Muscle layer of colon (tissue), 2 donors: Measurements from ENCODE around the gene TSEN34.
"Not testable (repeated sequence)": the region's sequence is repeated elsewhere in the genome, so short reads cannot be mapped to it uniquely, and the experiment has no call there.

Source experiments
- H3K27ac ChIP-seq: one replicate; pipeline ENCODE4 v1.7.0; 2013; ENCODE audit warnings: low read depth, mild to moderate bottlenecking, low read length, moderate library complexity
- H3K27me3 ChIP-seq, 2 donors: one replicate each; pipeline ENCODE4 v1.7.0; 2013; ENCODE audit warnings: low read length in 2 of 2, mild to moderate bottlenecking in 2 of 2; ENCODE audit not compliant: insufficient read depth in 2 of 2, control insufficient read depth in 1 of 2
- H3K36me3 ChIP-seq: one replicate; pipeline ENCODE4 v1.7.0; 2013; ENCODE audit warnings: mild to moderate bottlenecking, low read length; ENCODE audit not compliant: insufficient read depth
- H3K4me1 ChIP-seq: one replicate; pipeline ENCODE4 v1.7.0; 2013; ENCODE audit warnings: mild to moderate bottlenecking, low read length; ENCODE audit not compliant: insufficient read depth
- H3K4me3 ChIP-seq, 2 donors: one replicate each; pipeline ENCODE4 v1.7.0; 2013; ENCODE audit warnings: low read length in 2 of 2, low read depth in 1 of 2, mild to moderate bottlenecking in 1 of 2, moderate library complexity in 1 of 2
- H3K9ac ChIP-seq: one replicate; pipeline ENCODE4 v1.7.0; 2013; ENCODE audit warnings: low read length
- H3K9me3 ChIP-seq: one replicate; pipeline ENCODE4 v1.7.0; 2013; ENCODE audit warnings: mild to moderate bottlenecking, low read length
- donor health status: abdominal sarcoma.
- donor health status: Adenocarcinoma of cecum.

Gene TSEN34

DNA sequence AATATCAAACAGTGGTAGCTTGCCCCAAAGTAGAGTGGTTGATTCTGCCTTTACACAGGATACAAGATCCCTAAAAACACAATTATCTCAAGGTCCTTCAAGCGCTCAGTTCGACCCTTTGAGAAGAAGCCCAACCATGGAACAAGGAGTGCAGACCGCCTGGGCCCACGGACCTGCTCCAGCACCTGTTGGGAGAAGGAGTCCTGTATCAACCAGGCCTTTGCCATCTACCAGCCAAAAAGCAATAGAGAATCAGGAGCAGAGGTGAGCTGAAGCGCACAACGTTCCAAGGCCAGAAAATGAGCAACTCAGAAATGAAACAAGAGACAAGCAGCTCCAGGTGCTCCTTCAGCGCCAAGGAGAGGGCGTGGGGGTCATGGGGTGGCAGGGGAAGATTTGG lies 38.0 kb downstream of the TSEN34 start:
- H3K27ac ChIP-seq: no peak overlapping the region
- H3K4me1 ChIP-seq: no peaks in the 10 kb centered on the region
- no peaks in the 10 kb centered on the region for H3K27me3 ChIP-seq
- no peak overlapping the region for H3K4me3 ChIP-seq
- H3K9me3 ChIP-seq: no peaks in the 10 kb centered on the region
- no peaks in the 10 kb centered on the region for H3K36me3 ChIP-seq
- H3K9ac ChIP-seq: no peak overlapping the region

DNA sequence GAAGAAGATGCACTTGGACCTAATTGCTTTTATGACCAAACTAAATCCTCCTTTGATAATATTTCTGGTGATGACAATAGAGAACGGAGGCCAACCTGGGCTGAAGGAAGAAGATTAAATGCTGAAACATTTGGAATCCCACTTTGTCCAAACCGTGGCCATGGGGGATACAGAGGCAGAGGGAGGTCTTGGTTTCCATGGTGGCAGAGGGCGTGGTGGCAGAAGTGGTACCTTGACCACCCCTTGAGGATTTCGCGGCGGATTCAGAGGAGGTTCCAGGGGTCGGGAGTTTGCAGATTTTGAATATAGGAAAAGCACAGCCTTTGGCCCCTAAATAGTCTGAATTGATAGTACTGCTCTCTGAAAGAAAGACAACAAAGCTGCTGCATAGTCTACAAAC lies 38.9 kb downstream of the TSEN34 start:
- Histone ChIP-seq H3K9ac (no peak overlapping the region), H3K9me3 (no peaks in the 10 kb centered on the region), H3K36me3 (no peaks in the 10 kb centered on the region), H3K27ac (no peak overlapping the region), H3K27me3 (no peaks in the 10 kb centered on the region), H3K4me1 (no peaks in the 10 kb centered on the region), H3K4me3 (no peak overlapping the region)

DNA sequence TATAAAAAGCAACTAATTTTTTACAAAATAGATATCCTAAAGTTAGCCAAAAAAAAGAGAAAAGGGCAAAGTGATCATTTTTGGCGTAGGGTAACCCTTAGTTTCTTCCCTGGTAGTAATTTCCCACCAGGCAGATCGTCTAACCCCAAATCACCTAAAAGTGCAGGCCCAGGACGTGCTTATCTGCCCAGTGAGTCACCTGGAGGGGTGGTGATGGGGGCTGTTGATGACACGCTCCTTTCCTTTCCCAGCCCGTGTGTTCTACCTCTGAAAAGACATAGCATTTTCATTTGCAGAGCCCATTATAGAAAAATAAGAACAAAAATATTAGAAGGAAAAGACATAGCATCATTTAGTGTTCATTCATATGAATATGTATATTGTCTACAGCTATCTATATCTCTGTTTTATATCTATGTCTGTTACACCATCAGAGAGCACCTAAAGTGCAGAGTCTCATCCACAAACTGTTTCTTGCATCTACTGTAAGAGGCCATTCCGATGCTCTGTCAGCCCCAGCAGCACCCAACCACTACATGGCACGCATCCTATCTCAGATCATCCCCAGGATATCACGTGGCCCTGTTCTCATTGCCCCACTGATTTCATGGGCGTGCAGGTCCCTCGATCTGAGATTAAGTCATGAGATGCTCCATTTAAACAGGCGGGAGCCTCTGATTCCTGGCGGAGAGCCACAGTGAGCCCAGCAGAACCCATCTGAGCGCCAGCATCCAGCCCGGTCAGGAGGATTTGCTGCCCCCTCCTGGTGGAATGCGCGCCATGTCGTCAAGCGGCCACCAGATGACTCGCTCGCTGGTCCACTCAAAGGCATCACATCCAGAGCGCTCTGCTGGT lies 40.2 kb downstream of the TSEN34 start:
- H3K9ac ChIP-seq: no peak overlapping the region
- no peaks in the 10 kb centered on the region for H3K36me3 ChIP-seq
- H3K27ac ChIP-seq: no peak overlapping the region
- no peak overlapping the region for H3K4me3 ChIP-seq
- no peaks in the 10 kb centered on the region for H3K4me1 ChIP-seq
- H3K27me3 ChIP-seq: no peaks in the 10 kb centered on the region
- no peaks in the 10 kb centered on the region for H3K9me3 ChIP-seq

DNA sequence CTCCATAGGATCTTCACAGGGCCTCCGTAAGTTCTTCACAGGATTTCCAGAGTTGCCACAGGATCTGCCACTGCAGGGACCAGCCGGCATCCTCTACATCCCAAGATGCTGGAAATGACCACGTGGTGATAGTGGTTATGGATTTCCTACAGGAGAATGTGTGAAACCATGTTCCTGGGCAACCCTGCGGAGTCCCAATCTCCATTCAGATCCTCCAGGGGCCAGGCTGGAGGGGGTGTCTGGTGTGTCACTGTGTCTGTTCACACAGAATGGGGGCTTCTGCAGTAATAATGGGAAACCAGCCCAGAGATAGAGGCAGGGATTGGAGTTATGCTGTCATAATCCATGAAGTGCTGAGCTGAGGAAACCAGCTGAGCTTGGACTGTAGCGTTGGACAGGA lies 42.8 kb downstream of the TSEN34 start:
- Histone ChIP-seq H3K27ac (no peak overlapping the region), H3K36me3 (no peaks in the 10 kb centered on the region), H3K4me3 (no peak overlapping the region), H3K9ac (no peak overlapping the region), H3K4me1 (no peaks in the 10 kb centered on the region), H3K9me3 (no peaks in the 10 kb centered on the region), H3K27me3 (no peaks in the 10 kb centered on the region)

DNA sequence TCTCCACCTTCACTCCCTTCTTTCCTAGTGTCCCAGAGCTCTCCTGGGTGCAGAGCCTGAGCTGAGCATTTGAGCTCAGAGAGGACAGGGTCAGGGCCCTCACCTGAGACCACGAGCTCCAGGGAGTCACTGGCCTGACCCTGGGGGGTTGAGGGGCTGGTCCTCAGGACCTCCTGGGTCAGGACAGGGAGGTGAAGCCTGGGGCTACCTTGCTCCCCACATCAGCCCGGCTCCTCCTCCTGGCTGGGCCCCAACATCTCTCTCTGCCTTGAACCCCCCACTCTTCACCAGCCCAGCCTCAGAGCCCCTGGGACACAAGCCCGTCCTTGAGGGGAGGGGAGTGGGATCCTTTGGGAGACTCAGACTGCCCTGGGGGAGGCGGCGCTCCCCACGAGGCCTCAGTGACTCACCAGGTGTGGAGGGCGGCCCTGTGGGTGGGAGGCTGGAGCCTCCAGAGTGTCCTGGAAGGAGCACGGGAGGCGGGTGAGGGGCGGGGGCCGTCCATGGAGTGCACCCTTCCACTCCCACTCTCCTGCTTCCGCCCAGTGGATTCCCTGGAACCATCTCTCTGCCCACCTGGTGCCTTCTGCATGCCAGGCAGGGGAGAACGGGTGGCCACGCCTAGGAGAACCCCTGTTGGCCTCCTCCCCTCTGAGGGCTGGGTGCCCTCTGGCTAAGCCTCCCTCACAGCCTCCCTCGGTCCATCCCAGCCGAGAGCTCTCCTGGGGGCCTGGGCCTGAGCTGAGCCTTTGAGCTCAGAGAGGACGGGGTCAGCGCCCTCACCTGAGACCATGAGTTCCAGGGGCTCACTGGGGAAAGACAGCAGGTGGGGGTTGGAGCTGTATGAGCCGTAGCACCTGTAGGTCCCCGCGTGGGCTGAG lies 48.6 kb downstream of the TSEN34 start:
- H3K4me1 ChIP-seq, H3K4me3 ChIP-seq, H3K36me3 ChIP-seq, H3K27ac ChIP-seq, H3K9me3 ChIP-seq, H3K9ac ChIP-seq, H3K27me3 ChIP-seq: not testable (repeated sequence)

DNA sequence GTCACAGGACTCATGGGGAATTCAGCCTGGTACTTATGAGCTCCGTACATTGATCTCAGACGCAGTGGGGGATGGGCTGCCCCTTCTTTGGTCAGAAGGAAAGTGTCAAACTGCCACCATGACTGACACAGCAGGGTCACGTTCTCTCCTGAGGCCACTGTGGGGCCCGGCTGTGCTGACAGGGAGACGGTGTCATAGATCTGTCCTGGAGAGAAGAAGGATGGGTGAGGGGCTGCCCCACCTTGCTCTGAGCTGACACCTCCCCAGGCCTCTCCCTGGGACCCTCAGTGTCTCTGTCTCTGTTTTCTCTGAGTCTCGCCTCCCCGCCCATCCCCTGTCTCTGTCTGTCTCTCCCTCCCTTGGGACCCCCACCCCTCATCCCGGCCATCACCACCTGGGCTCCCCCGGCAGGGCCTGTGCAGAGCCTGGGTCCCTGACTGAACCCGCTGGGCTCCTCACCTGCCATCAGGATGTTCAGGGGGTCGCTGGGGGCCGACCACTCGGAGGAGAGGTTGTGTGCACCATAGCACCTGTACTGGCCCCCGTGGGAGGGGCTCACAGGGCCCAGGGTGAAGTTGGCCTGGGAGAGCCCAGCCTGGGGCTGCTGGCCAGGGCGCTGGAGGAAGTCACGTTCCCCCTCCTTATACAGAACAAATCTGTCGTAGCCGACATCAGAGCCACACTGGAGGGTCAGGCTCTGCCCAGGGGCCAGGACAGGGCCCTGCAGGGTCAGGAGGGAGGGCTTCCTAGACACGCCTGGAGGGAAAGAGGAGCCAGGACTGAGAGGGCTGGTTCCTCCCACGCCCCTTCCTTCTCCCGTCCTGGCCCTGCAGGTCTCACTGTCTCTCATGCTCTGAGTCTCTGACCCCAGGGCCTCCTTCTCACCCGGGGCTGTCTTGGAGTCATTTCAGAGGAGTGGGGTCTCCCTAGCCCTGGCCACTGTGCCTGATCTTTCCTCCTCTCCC lies 49.5 kb downstream of the TSEN34 start:
- H3K4me3 ChIP-seq, H3K27ac ChIP-seq: not testable (repeated sequence)

DNA sequence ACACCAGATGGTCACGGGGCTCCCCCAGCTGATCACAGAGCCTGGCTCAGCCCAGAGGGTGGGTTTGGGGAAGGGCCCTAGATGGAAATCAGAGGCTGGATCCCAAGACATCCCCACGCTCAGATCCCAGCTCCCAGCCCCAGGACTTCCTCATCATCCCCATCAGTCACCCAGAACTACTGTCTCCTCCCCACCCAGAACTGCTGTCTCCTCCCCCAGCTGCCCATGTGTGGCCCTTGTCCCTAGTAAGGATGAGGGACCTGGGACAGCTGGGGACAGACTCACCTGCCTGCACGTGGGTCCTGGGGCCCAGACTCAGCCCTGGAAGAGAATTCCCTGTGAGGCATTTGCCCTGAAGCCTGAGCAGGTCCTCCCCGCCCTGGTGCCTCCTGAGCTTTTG lies 51.1 kb downstream of the TSEN34 start:
- not testable (repeated sequence) for H3K9me3 ChIP-seq, H3K4me1 ChIP-seq, H3K27ac ChIP-seq, H3K36me3 ChIP-seq, H3K27me3 ChIP-seq, H3K4me3 ChIP-seq, H3K9ac ChIP-seq

More for the DNA sequence above, 49.5 kb downstream of the TSEN34 start:
- H3K9ac ChIP-seq, H3K9me3 ChIP-seq, H3K4me1 ChIP-seq, H3K36me3 ChIP-seq, H3K27me3 ChIP-seq: not testable (repeated sequence)

DNA sequence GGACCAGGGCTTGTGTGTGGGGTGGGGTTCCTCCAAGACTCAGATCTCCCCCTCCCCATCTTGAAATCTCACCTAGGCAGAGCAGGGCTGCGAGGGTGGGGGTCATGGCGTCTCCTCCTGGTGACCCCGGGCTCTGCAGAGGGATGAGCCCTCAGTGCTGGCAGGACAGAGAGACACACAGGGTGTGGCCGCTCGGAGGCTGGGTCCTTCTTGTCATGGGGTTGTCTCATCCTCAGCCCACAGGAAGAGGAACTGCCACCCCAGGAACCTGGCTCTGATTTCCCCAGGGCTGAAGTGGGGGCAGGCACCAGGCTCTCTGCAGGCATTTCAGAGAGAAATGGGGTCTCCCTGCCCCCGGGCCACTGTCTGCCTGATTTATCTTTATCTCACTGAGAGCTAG lies 51.5 kb downstream of the TSEN34 start, which contains the start of gene LILRA6:
TSS of gene LILRA6 (minus strand) at position 145 of the 400 bp plus-strand sequence.
- H3K27ac ChIP-seq, H3K9me3 ChIP-seq, H3K36me3 ChIP-seq, H3K4me1 ChIP-seq, H3K27me3 ChIP-seq, H3K9ac ChIP-seq, H3K4me3 ChIP-seq: not testable (repeated sequence)

DNA sequence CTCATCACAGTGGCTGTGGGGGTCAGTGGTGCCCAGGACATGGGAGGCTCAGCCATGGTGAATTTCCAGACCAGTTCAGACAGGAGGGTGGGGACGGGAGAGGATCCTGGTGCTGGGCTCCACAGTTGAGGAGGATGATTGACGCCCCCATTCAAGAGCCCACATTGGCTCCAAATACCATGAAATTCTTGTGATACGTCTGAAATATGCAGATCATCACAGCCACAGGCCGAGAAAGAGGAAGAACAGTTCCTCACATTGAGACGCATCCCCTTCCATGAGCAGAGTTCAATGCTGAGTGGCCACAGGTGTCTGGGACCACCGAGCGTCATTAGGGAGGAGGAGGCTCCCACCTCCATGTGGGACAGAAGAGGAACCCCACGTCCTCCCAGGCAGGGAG lies 52.7 kb downstream of the TSEN34 start:
- H3K9ac ChIP-seq, H3K27me3 ChIP-seq, H3K36me3 ChIP-seq, H3K4me3 ChIP-seq, H3K27ac ChIP-seq, H3K9me3 ChIP-seq, H3K4me1 ChIP-seq: not testable (repeated sequence)
